Measurements from ENCODE around the gene ADI1.

The ADI1 gene

GRCh38 chr2:3482363-3482821 lies 36.9 kb downstream of the ADI1 start:
- Histone ChIP-seq H3K27me3 (ENCODE audit: insufficient read depth, poor library complexity, severe bottlenecking) (no peaks in the 10 kb centered on the region), H3K36me3 (ENCODE audit: low read depth) (0 out of 2 replicates have a peak, but pooled peaks cover 2% of the 10 kb centered on the region), H3K27ac (ENCODE audit: poor library complexity, severe bottlenecking) (no peak overlapping the region), H3K4me1 (ENCODE audit: insufficient read depth, poor library complexity, severe bottlenecking) (no peaks in the 10 kb centered on the region), H3K4me3 (ENCODE audit: severe bottlenecking) (no peak overlapping the region), H3K9me3 (ENCODE audit: severe bottlenecking) (no peaks in the 10 kb centered on the region)
- ATAC-seq (ENCODE audit: low read depth): no peak
- no peak for DNase-seq (ENCODE audit: low spot score)
- TF ChIP-seq CTCF (IDR thresholded peaks at IDR 0.05; ENCODE audit: poor library complexity, severe bottlenecking): no peak

DNA sequence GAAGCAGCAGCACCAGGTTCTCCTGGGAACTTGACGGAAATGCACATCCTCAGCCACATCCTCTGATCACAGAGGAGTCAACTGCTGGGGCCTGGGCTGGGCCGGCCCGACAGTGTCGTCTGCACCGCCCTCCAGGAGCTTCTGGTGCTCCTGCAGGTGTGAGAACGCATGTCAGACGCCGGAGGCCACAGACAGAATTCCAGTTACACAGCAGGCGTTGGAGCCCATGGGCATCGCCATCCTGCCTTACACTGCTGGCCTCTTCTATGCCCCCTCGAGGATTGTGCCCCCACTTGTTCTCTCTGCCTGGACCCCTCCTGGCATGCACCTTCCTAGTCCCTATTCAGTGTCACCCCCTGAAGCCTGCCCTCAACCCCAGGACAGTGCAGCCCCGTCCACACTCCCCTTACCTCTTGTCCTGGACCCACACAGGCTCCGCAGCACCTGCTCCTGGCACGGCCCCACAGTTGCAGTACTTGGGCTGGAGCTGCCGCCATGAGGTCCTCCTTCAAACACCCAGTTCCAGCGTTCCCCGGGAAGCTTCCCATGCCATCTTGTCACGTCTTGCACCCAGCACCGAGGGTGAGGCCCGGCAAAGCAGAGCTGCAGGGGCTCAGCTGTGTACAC lies 37.5 kb downstream of the ADI1 start:
- ATAC-seq (ENCODE audit: low read depth) (no peak), DNase-seq (ENCODE audit: low spot score) (no peak)
- Histone ChIP-seq H3K9me3 (ENCODE audit: severe bottlenecking) (no peaks in the 10 kb centered on the region), H3K36me3 (ENCODE audit: low read depth) (0 out of 2 replicates have a peak, but pooled peaks cover 4% of the 10 kb centered on the region), H3K27ac (ENCODE audit: poor library complexity, severe bottlenecking) (no peak overlapping the region), H3K4me3 (ENCODE audit: severe bottlenecking) (no peak overlapping the region), H3K4me1 (ENCODE audit: insufficient read depth, poor library complexity, severe bottlenecking) (no peaks in the 10 kb centered on the region), H3K27me3 (ENCODE audit: insufficient read depth, poor library complexity, severe bottlenecking) (no peaks in the 10 kb centered on the region)
- no peak for TF ChIP-seq CTCF (IDR thresholded peaks at IDR 0.05; ENCODE audit: poor library complexity, severe bottlenecking)

DNA sequence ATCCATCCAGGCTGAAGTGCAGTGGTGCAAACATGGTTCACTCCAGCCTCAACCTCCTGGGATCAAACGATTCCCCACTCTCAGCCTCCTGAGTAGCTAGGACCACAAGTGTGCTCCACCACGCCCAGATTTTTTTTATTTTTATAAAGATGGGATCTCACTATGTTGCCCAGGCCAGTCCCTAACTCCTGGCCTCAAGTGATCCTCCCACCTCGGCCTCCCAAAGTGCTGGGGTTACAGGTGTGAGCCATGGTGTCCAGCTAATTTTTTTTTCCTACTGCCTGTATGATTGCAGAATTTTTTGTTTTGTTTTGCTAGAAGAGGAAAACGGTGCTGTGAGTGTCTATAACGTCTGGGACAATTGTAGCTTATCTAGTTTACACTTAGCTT lies 38.3 kb downstream of the ADI1 start:
- ATAC-seq (ENCODE audit: low read depth): no peak

DNA sequence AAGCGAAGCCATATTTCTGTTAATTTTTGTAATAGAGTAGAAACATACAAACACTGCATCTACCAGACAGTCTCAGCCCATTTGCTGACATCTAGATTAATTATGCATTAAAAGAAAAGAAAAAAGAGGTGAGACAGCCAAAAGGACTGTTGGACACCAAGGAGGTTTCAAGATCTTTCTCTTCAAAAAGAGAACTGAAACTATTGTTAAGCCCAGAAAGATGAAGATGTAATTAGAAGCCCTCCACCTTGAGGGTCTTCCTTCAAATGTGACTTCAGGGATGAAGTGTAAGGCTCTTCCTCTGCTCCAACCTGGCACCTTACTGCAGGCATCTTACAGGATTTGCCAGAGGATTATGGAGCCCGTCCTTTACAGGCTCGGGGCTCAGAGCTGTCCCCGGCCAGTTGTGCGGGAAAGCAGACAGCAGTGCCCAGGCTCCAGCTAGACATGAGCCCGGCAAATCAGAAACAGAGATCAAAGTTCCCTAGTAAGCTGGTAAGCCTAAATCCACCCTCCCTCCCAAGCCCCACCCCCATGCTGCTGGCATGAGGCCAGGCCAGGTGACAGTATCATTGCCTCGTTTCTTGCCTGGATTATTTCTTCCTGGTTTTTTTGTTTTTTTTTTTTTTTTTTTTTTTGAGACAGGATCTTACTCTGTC lies 38.9 kb downstream of the ADI1 start:
- Histone ChIP-seq H3K9me3 (ENCODE audit: severe bottlenecking) (no peaks in the 10 kb centered on the region), H3K4me3 (ENCODE audit: severe bottlenecking) (no peak overlapping the region), H3K36me3 (ENCODE audit: low read depth) (0 out of 2 replicates have a peak, but pooled peaks cover 4% of the 10 kb centered on the region), H3K27me3 (ENCODE audit: insufficient read depth, poor library complexity, severe bottlenecking) (no peaks in the 10 kb centered on the region), H3K4me1 (ENCODE audit: insufficient read depth, poor library complexity, severe bottlenecking) (no peaks in the 10 kb centered on the region), H3K27ac (ENCODE audit: poor library complexity, severe bottlenecking) (no peak overlapping the region)
- DNase-seq (ENCODE audit: low spot score): no peak
- ATAC-seq (ENCODE audit: low read depth): no peak
- TF ChIP-seq CTCF (IDR thresholded peaks at IDR 0.05; ENCODE audit: poor library complexity, severe bottlenecking): no peak

More for the DNA sequence above, 38.3 kb downstream of the ADI1 start:
- no peak overlapping the region for H3K4me3 ChIP-seq (ENCODE audit: severe bottlenecking)
- H3K9me3 ChIP-seq (ENCODE audit: severe bottlenecking): no peaks in the 10 kb centered on the region
- 0 out of 2 replicates have a peak, but pooled peaks cover 4% of the 10 kb centered on the region for H3K36me3 ChIP-seq (ENCODE audit: low read depth)
- no peak overlapping the region for H3K27ac ChIP-seq (ENCODE audit: poor library complexity, severe bottlenecking)
- no peak for TF ChIP-seq CTCF (IDR thresholded peaks at IDR 0.05; ENCODE audit: poor library complexity, severe bottlenecking)
- H3K4me1 ChIP-seq (ENCODE audit: insufficient read depth, poor library complexity, severe bottlenecking): no peaks in the 10 kb centered on the region
- no peaks in the 10 kb centered on the region for H3K27me3 ChIP-seq (ENCODE audit: insufficient read depth, poor library complexity, severe bottlenecking)
- DNase-seq (ENCODE audit: low spot score): no peak

All from RWPE2 (cell line).